GM12892 (cell line): ENCODE results near the gene GPR135.

Experiments
- POLR2A ChIP-seq: IDR thresholded peaks from 2 replicates; pipeline ENCODE4 v1.6.1; 2011; ENCODE audit warnings: low read depth, low read length, control low read depth
- POLR2AphosphoS5 ChIP-seq: IDR thresholded peaks from 2 replicates; pipeline ENCODE4 v1.6.1; 2011; ENCODE audit warnings: low read depth, low read length, control low read depth
- TAF1 ChIP-seq: IDR thresholded peaks from 2 replicates; pipeline ENCODE4 v1.6.1; 2011; ENCODE audit warnings: low read depth, mild to moderate bottlenecking, control low read depth, low read length, borderline replicate concordance

GRCh38 chr14:59492384-59492783 is 27.2 kb upstream of the GPR135 start:
- TF ChIP-seq POLR2A (no peak), TAF1 (no peak), POLR2AphosphoS5 (no peak)
